Osteocyte (in vitro differentiated cells): ENCODE results near the gene FOXD1. TPM values are rescaled to one million over a fixed set of nuclear protein-coding genes. Genes with fewer than 3 reads are reported as not detected.
"Not testable (repeated sequence)": the region's sequence is repeated elsewhere in the genome, so short reads cannot be mapped to it uniquely, and the experiment has no call there.

ENCODE experiments used
- DNase-seq: peaks from one replicate; pipeline ENCODE4 v3.0.0; 2021; ENCODE audit warnings: mixed read lengths; ENCODE audit not compliant: unreplicated experiment; ENCODE audit errors: extremely low spot score
- H3K27ac Mint-ChIP-seq: one replicate; pipeline ENCODE4 v1.8.0; 2021; ENCODE audit warnings: mild to moderate bottlenecking, mixed read lengths; ENCODE audit not compliant: unreplicated experiment
- H3K27me3 Mint-ChIP-seq: one replicate; pipeline ENCODE4 v1.8.0; 2021; ENCODE audit warnings: mixed read lengths; ENCODE audit not compliant: unreplicated experiment
- H3K36me3 Mint-ChIP-seq: one replicate; pipeline ENCODE4 v1.8.0; 2021; ENCODE audit warnings: mixed read lengths; ENCODE audit not compliant: unreplicated experiment
- H3K4me1 Mint-ChIP-seq: one replicate; pipeline ENCODE4 v1.8.0; 2021; ENCODE audit warnings: mixed read lengths; ENCODE audit not compliant: unreplicated experiment
- H3K4me3 Mint-ChIP-seq: one replicate; pipeline ENCODE4 v1.8.0; 2021; ENCODE audit warnings: mild to moderate bottlenecking, moderate library complexity, mixed read lengths; ENCODE audit not compliant: unreplicated experiment
- H3K9me3 Mint-ChIP-seq: one replicate; pipeline ENCODE4 v1.8.0; 2021; ENCODE audit warnings: mixed read lengths; ENCODE audit not compliant: unreplicated experiment
- total RNA-seq: library from RNA; stranded (reverse); gene quantifications from 2 replicates; pipeline ENCODE4 v1.2.1, GENCODE V29; 2021
- TF ChIP-seq, protein P1 (sequence below): fragments of 200-600 bp; sonication (generic); IDR thresholded peaks from 2 replicates; pipeline ENCODE4 v1.5.0; 2021; ENCODE audit warnings: antibody characterized with exemption, mild to moderate bottlenecking, moderate library complexity

The FOXD1 gene
- total RNA-seq, 1 donor from 2014 or later = 64.1 TPM

DNA sequence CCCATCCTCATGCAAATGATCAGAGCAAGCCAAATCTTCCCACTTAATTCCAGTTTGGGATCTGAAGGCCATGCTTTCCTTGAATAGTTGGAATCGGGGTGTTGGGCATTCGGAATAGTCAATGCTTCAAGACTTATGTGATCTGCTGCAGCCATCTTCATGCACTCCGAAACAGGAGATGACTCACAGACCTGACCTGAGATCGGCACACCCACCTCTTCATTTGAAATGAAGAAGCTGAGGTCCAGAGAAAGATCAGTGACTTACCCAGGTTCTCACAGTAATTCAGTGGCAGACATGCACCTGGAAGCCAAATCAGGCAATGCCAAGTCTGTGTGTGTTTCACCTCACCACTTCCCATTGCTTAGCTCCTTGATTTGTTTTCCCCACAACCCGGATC is 33.0 kb downstream of the FOXD1 start:
- peaks cover 40% of the 10 kb centered on the region for H3K4me1 Mint-ChIP-seq
- no peak for DNase-seq
- H3K4me3 Mint-ChIP-seq = no peak overlapping the region
- peaks cover 6% of the 10 kb centered on the region for H3K9me3 Mint-ChIP-seq
- TF ChIP-seq, protein P1, sequence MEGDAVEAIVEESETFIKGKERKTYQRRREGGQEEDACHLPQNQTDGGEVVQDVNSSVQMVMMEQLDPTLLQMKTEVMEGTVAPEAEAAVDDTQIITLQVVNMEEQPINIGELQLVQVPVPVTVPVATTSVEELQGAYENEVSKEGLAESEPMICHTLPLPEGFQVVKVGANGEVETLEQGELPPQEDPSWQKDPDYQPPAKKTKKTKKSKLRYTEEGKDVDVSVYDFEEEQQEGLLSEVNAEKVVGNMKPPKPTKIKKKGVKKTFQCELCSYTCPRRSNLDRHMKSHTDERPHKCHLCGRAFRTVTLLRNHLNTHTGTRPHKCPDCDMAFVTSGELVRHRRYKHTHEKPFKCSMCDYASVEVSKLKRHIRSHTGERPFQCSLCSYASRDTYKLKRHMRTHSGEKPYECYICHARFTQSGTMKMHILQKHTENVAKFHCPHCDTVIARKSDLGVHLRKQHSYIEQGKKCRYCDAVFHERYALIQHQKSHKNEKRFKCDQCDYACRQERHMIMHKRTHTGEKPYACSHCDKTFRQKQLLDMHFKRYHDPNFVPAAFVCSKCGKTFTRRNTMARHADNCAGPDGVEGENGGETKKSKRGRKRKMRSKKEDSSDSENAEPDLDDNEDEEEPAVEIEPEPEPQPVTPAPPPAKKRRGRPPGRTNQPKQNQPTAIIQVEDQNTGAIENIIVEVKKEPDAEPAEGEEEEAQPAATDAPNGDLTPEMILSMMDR = no peak
- H3K27ac Mint-ChIP-seq = no peak overlapping the region
- H3K36me3 Mint-ChIP-seq = peaks cover 3% of the 10 kb centered on the region
- H3K27me3 Mint-ChIP-seq = peaks cover 20% of the 10 kb centered on the region

- Mint-ChIP-seq H3K27me3 (peaks cover 17% of the 10 kb centered on the region), H3K4me3 (no peak overlapping the region), H3K36me3 (peaks cover 3% of the 10 kb centered on the region), H3K9me3 (peaks cover 6% of the 10 kb centered on the region), H3K4me1 (peaks cover 35% of the 10 kb centered on the region), H3K27ac (no peak overlapping the region)
- TF ChIP-seq, protein P1 = no peak
- no peak for DNase-seq
These were observed 33.4 kb downstream of the FOXD1 start for GRCh38 chr5:73415171-73415570.

- no peak overlapping the region for H3K27ac Mint-ChIP-seq
- DNase-seq = no peak
- peaks cover 3% of the 10 kb centered on the region for H3K36me3 Mint-ChIP-seq
- H3K9me3 Mint-ChIP-seq = peaks cover 6% of the 10 kb centered on the region
- peaks cover 22% of the 10 kb centered on the region for H3K4me1 Mint-ChIP-seq
- TF ChIP-seq, protein P1 = no peak
- peaks cover 17% of the 10 kb centered on the region for H3K27me3 Mint-ChIP-seq
- no peak overlapping the region for H3K4me3 Mint-ChIP-seq
These were observed 36.0 kb downstream of the FOXD1 start for GRCh38 chr5:73412597-73412988.

DNA sequence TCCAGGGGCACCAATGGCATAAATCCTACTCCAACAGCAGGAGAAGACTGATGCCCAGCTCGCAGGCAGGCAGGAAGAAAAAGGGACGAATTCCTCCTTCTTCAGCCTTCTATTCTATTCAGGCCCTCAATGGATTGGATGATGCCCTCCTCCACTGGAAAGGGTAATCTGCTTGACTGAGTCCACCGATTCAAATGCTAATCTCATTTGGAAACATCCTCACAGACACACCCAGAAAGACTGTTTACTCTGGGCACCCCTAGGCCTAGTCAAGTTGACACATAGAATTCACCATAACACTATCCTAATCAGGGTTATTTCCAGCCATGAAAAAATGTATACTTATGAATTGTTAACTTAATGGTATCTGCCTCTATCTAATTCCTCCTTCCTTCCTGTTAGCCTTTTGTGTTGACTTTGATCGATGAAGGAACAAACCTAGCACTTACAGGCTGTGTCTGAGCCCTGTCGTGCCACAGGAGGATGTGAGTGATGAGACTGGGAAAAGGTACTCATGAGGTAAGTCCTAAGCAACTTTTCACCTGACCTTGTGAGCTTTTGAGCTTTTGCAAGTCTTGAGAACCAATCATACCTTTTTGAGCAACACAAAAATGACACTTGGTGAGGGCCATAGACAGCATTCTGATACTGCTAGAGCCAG is 36.5 kb downstream of the FOXD1 start:
- no peak for DNase-seq
- Mint-ChIP-seq H3K36me3 (peaks cover 3% of the 10 kb centered on the region), H3K27ac (no peak overlapping the region), H3K9me3 (peaks cover 6% of the 10 kb centered on the region), H3K27me3 (peaks cover 17% of the 10 kb centered on the region), H3K4me3 (no peak overlapping the region), H3K4me1 (peaks cover 22% of the 10 kb centered on the region)
- TF ChIP-seq, protein P1 = no peak

GRCh38 chr5:73409927-73410326 is 38.6 kb downstream of the FOXD1 start:
- H3K9me3 Mint-ChIP-seq, H3K36me3 Mint-ChIP-seq, H3K4me3 Mint-ChIP-seq, DNase-seq, H3K27ac Mint-ChIP-seq: not testable (repeated sequence)
- H3K4me1 Mint-ChIP-seq = peaks cover 35% of the 10 kb centered on the region
- H3K27me3 Mint-ChIP-seq = peaks cover 13% of the 10 kb centered on the region
